Esophagus muscularis mucosa (tissue), 4 donors: Measurements from ENCODE around the gene SYT15. TPM values are rescaled to one million over a fixed set of nuclear protein-coding genes. Genes with fewer than 3 reads are reported as not detected.

Experiments used
- DNase-seq: peaks from one replicate; pipeline ENCODE4 v3.0.0-alpha.2; 2017; ENCODE audit errors: extremely low spot score
- H3K27ac ChIP-seq, 4 donors: fragments of 200-600 bp; sonication (generic); replicated peaks in 1 of 4; 1 replicate in 3 of 4; 2 replicates in 1 of 4; pipeline ENCODE4 v1.5.1; 2016 to 2019; ENCODE audit warnings: mild to moderate bottlenecking in 1 of 4
- H3K27me3 ChIP-seq, 4 donors: fragments of 200-600 bp; sonication (generic); one replicate each; pipeline versions ENCODE4 v1.5.1 to v1.6.0; 2016 to 2019
- H3K36me3 ChIP-seq, 4 donors: fragments of 200-600 bp; sonication (generic); one replicate each; pipeline ENCODE4 v1.5.1; 2016 to 2019
- H3K4me1 ChIP-seq, 4 donors: fragments of 200-600 bp; sonication (generic); one replicate each; pipeline ENCODE4 v1.5.1; 2016 to 2019
- H3K4me3 ChIP-seq, 4 donors: fragments of 200-600 bp; sonication (generic); 1 replicate in 2 of 4; 2 replicates in 2 of 4; pipeline ENCODE4 v1.5.1; 2016 to 2019; ENCODE audit warnings: mild to moderate bottlenecking in 4 of 4, moderate library complexity in 1 of 4
- H3K9me3 ChIP-seq, 4 donors: fragments of 200-600 bp; sonication (generic); 1 replicate in 3 of 4; 2 replicates in 1 of 4; pipeline ENCODE4 v1.5.1; 2016 to 2019
- CTCF ChIP-seq, 3 experiments: fragments of 200-600 bp in 2 of 3; fragments of 450-650 bp in 1 of 3; sonication (generic) in 2 of 3; IDR thresholded peaks; one replicate each; pipeline ENCODE4 v1.5.1; 2017 to 2019; ENCODE audit warnings: antibody characterized with exemption in 3 of 3, mild to moderate bottlenecking in 2 of 3, moderate library complexity in 1 of 3
- EP300 ChIP-seq: sonication (generic); formaldehyde crosslinking; IDR thresholded peaks from one replicate; pipeline ENCODE4 v1.6.1; 2017; ENCODE audit warnings: antibody characterized with exemption
- POLR2A ChIP-seq: fragments of 450-650 bp; IDR thresholded peaks from one replicate; pipeline ENCODE4 v1.6.1; 2017; ENCODE audit warnings: antibody characterized with exemption, moderate library complexity, mild to moderate bottlenecking, low read depth
- POLR2AphosphoS5 ChIP-seq, 2 donors: sonication (generic); formaldehyde crosslinking; IDR thresholded peaks; one replicate each; pipeline ENCODE4 v1.6.1; 2017; ENCODE audit warnings: antibody characterized with exemption in 2 of 2
- WGBS: methylation state at CpG from one replicate; pipeline ENCODE4 v1.1.5; 2018; 5-methylcytosine and 5-hydroxymethylcytosine counted together
- intact Hi-C: fragments of 100-400 bp; cut with DNase I; formaldehyde crosslinking; loops from one replicate; pipeline ENCODE4 v1.15.1; 2023
- total RNA-seq, 4 donors: library from RNA; depleted of rRNA; stranded (reverse); fragments of >200 nt; gene quantifications; one replicate each; pipeline versions ENCODE4 v1.1.0 to v1.2.1, GENCODE V29; 2016

The SYT15 gene
- total RNA-seq, 4 donors from 2014 or later = 2.1 to 7.4 (median 5.4) TPM

- H3K27me3 ChIP-seq = peaks cover 0 to 41% (median 0%) of the 10 kb centered on the region in 4 donors
- DNase-seq = no peak
- no peaks in the 10 kb centered on the region for H3K36me3 ChIP-seq
- peaks cover 0 to 4% (median 2%) of the 10 kb centered on the region in 4 donors for H3K4me1 ChIP-seq
- no peak overlapping the region for H3K27ac ChIP-seq
- no peaks in the 10 kb centered on the region for H3K9me3 ChIP-seq
- TF ChIP-seq CTCF (IDR thresholded peaks at IDR 0.05) (no peak), POLR2AphosphoS5 (IDR thresholded peaks at IDR 0.05) (no peak), POLR2A (no peak)
- intact Hi-C loops = no loop called here
- WGBS = 89% methylated on average over 20 of the region's 20 CpGs
- no peak overlapping the region for H3K4me3 ChIP-seq
Observed at GRCh38 chr10:46550076-46550790, 28.7 kb upstream of the SYT15 start.

GRCh38 chr10:46550795-46551700 lies 27.9 kb upstream of the SYT15 start:
- H3K36me3 ChIP-seq = no peaks in the 10 kb centered on the region
- 78% methylated on average over 8 of the region's 8 CpGs for WGBS

GRCh38 chr10:46551701-46552525 lies 27.0 kb upstream of the SYT15 start:
- intact Hi-C loops = no loop called here
- WGBS = 84% methylated on average over 12 of the region's 12 CpGs
- DNase-seq = no peak
- Histone ChIP-seq H3K27me3 (peaks cover 9 to 58% (median 14%) of the 10 kb centered on the region in 4 donors), H3K4me1 (peaks cover 11 to 15% (median 12%) of the 10 kb centered on the region in 4 donors), H3K27ac (no peak overlapping the region), H3K9me3 (no peaks in the 10 kb centered on the region), H3K36me3 (no peaks in the 10 kb centered on the region), H3K4me3 (no peak overlapping the region)
- TF ChIP-seq EP300 = no peak
- TF ChIP-seq POLR2AphosphoS5 (IDR thresholded peaks at IDR 0.05) = no peak
- TF ChIP-seq POLR2A = no peak
- no peak for TF ChIP-seq CTCF (IDR thresholded peaks at IDR 0.05)

More at GRCh38 chr10:46550795-46551700, 27.9 kb upstream of the SYT15 start:
- H3K27ac ChIP-seq = no peak overlapping the region
- TF ChIP-seq EP300 (no peak), POLR2AphosphoS5 (IDR thresholded peaks at IDR 0.05) (no peak), CTCF (IDR thresholded peaks at IDR 0.05) (no peak), POLR2A (no peak)
- H3K9me3 ChIP-seq = no peaks in the 10 kb centered on the region
- peaks cover 5 to 49% (median 6%) of the 10 kb centered on the region in 4 donors for H3K27me3 ChIP-seq
- no peak overlapping the region for H3K4me3 ChIP-seq
- peaks cover 3 to 6% (median 3%) of the 10 kb centered on the region in 4 donors for H3K4me1 ChIP-seq
- intact Hi-C loops = no loop called here
- DNase-seq = no peak

- Histone ChIP-seq H3K36me3 (no peaks in the 10 kb centered on the region), H3K27ac (no peak overlapping the region), H3K9me3 (no peaks in the 10 kb centered on the region), H3K4me3 (no peak overlapping the region), H3K4me1 (peaks cover 13 to 17% (median 15%) of the 10 kb centered on the region in 4 donors), H3K27me3 (peaks cover 14 to 65% (median 20%) of the 10 kb centered on the region in 4 donors)
- TF ChIP-seq POLR2AphosphoS5 (IDR thresholded peaks at IDR 0.05) (no peak), POLR2A (no peak), CTCF (IDR thresholded peaks at IDR 0.05) (no peak), EP300 (no peak)
- WGBS = 92% methylated on average over 10 of the region's 10 CpGs
- DNase-seq = no peak
- intact Hi-C loops = no loop called here
Observed at GRCh38 chr10:46552526-46553237, 26.2 kb upstream of the SYT15 start.
